ENCODE results near the gene MSI2.

The MSI2 gene

DNA sequence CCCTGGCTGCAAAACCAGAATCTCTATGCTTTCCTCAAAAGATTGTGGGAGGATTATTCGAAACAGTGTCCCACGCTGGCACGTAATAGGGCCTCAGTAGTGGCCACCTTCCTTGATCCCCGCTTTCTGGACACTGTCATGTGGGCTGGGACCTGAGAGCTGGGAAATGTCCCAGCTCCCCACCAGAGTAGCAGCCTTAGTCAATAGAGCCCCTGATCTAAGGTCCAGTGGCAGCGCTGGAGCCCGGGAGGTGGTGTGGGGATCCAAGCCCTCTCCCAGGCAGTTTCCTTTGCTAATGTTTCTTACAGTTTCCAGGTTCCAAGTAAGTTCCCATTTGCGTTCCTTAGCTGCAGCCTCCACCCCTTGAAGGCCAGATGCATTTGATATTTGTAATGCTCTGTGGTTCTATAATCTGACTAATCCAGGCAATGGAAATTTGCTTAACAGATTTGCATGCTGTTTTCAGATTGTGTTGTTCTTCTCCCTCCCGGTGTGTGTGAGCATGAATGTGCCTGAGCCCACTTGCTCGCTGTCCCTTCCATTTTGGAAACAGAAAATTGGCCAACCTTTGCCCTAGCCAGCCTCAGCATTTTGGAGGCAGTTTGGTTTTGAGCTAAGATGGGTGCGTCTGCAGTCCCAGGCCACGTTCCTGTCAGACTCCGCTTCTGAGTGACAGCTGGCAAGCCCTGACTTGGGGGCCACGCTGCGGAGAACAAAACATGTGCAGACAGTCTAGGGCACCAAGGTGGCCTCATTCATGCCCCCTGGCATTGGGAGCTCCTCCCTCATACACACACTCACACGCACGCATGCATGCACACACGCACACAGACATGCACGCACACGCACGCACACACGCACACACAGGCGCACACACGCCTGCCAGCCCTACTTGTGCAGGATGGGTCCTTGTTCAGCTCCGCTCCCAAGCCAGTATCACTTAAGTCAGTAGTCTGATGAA, 419.4 kb downstream of the MSI2 start:
- Histone ChIP-seq H3K27ac (ENCODE audit: low read depth, low read length, poor library complexity, severe bottlenecking) (no peak overlapping the region), H3K9me3 (ENCODE audit: low read length) (no peaks in the 10 kb centered on the region), H3K4me2 (ENCODE audit: low read length) (no peak overlapping the region), H3K4me1 (ENCODE audit: insufficient read depth, low read length, severe bottlenecking) (peaks cover 20% of the 10 kb centered on the region), H3K36me3 (ENCODE audit: insufficient read depth, low read length) (peaks cover 68% of the 10 kb centered on the region), H3K4me3 (ENCODE audit: low read depth, low read length, poor library complexity, severe bottlenecking) (no peak overlapping the region), H3K9ac (ENCODE audit: low read length) (no peak overlapping the region), H2AFZ (ENCODE audit: low read length) (no peak overlapping the region), H3K27me3 (ENCODE audit: insufficient read depth, low read length) (no peaks in the 10 kb centered on the region), H3F3A (ENCODE audit: insufficient read depth, low read length) (no peaks in the 10 kb centered on the region), H3K79me2 (ENCODE audit: insufficient read depth, low read length) (no peaks in the 10 kb centered on the region), H3K9me2 (ENCODE audit: low read depth, low read length) (no peaks in the 10 kb centered on the region), H4K20me1 (ENCODE audit: insufficient read depth, low read length) (no peaks in the 10 kb centered on the region)
- TF ChIP-seq EZH2 (IDR thresholded peaks at IDR 0.05; ENCODE audit: borderline replicate concordance, low read length), result no peak
- TF ChIP-seq, protein P1, sequence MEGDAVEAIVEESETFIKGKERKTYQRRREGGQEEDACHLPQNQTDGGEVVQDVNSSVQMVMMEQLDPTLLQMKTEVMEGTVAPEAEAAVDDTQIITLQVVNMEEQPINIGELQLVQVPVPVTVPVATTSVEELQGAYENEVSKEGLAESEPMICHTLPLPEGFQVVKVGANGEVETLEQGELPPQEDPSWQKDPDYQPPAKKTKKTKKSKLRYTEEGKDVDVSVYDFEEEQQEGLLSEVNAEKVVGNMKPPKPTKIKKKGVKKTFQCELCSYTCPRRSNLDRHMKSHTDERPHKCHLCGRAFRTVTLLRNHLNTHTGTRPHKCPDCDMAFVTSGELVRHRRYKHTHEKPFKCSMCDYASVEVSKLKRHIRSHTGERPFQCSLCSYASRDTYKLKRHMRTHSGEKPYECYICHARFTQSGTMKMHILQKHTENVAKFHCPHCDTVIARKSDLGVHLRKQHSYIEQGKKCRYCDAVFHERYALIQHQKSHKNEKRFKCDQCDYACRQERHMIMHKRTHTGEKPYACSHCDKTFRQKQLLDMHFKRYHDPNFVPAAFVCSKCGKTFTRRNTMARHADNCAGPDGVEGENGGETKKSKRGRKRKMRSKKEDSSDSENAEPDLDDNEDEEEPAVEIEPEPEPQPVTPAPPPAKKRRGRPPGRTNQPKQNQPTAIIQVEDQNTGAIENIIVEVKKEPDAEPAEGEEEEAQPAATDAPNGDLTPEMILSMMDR (IDR thresholded peaks at IDR 0.05; ENCODE audit: low read length), result no peak

DNA sequence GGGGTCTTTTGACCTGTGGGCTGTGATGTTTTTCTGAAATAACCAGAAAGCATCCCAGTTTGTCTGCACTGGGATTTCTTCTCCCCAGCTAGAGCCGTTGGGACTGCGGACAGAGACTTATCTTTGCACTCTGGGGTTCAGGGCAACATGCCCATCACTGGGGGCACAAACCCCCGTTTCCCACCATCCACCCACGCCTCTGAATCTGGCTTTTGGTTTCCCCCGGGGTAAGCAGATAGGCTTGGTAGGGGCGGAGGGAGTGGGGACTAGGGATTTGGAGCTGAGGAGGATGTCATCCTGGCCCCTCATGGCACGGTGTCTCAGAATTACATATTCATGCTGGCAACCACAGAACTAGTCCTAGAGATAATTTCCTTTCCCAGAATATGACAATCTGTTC, 420.2 kb downstream of the MSI2 start:
- H3K4me2 ChIP-seq (ENCODE audit: low read length), result no peak overlapping the region
- no peaks in the 10 kb centered on the region for H3K9me3 ChIP-seq (ENCODE audit: low read length)
- H3K9ac ChIP-seq (ENCODE audit: low read length), result no peak overlapping the region
- H3K27me3 ChIP-seq (ENCODE audit: insufficient read depth, low read length), result no peaks in the 10 kb centered on the region
- no peaks in the 10 kb centered on the region for H3K79me2 ChIP-seq (ENCODE audit: insufficient read depth, low read length)
- H3K9me2 ChIP-seq (ENCODE audit: low read depth, low read length), result no peaks in the 10 kb centered on the region
- TF ChIP-seq, protein P1 (IDR thresholded peaks at IDR 0.05; ENCODE audit: low read length), result no peak
- no peak for TF ChIP-seq EZH2 (IDR thresholded peaks at IDR 0.05; ENCODE audit: borderline replicate concordance, low read length)
- H3K4me1 ChIP-seq (ENCODE audit: insufficient read depth, low read length, severe bottlenecking), result peaks cover 13% of the 10 kb centered on the region
- H3F3A ChIP-seq (ENCODE audit: insufficient read depth, low read length), result no peaks in the 10 kb centered on the region
- peaks cover 68% of the 10 kb centered on the region for H3K36me3 ChIP-seq (ENCODE audit: insufficient read depth, low read length)
- no peak overlapping the region for H3K27ac ChIP-seq (ENCODE audit: low read depth, low read length, poor library complexity, severe bottlenecking)
- H4K20me1 ChIP-seq (ENCODE audit: insufficient read depth, low read length), result no peaks in the 10 kb centered on the region
- no peak overlapping the region for H3K4me3 ChIP-seq (ENCODE audit: low read depth, low read length, poor library complexity, severe bottlenecking)
- H2AFZ ChIP-seq (ENCODE audit: low read length), result no peak overlapping the region

DNA sequence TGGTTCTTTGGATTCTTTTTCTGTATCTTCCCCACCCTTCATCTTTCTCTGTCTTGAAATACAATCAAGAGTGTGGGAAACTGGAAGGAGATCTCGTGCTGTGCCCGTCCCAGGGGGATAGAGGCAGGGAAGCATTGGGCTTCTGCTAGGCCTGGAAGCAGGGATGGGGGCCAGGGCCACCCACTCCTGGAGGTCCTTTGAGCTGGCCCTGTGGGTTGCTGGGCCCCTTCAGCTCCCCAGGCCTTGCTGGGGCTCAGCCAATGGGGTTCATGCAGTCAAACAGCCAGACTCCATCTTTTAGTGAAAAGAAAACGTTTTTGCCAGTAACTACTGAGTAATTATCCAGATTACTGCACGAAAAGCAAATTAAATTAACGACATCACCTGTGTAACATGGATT, 421.0 kb downstream of the MSI2 start:
- H3K36me3 ChIP-seq (ENCODE audit: insufficient read depth, low read length), result peaks cover 64% of the 10 kb centered on the region
- H3K4me2 ChIP-seq (ENCODE audit: low read length), result no peak overlapping the region
- H4K20me1 ChIP-seq (ENCODE audit: insufficient read depth, low read length), result no peaks in the 10 kb centered on the region
- TF ChIP-seq EZH2 (IDR thresholded peaks at IDR 0.05; ENCODE audit: borderline replicate concordance, low read length), result no peak
- TF ChIP-seq, protein P1 (IDR thresholded peaks at IDR 0.05; ENCODE audit: low read length), result no peak
- H3K4me1 ChIP-seq (ENCODE audit: insufficient read depth, low read length, severe bottlenecking), result peaks cover 5% of the 10 kb centered on the region
- no peaks in the 10 kb centered on the region for H3K9me3 ChIP-seq (ENCODE audit: low read length)
- H2AFZ ChIP-seq (ENCODE audit: low read length), result no peak overlapping the region
- H3K9ac ChIP-seq (ENCODE audit: low read length), result no peak overlapping the region
- H3K79me2 ChIP-seq (ENCODE audit: insufficient read depth, low read length), result no peaks in the 10 kb centered on the region
- no peaks in the 10 kb centered on the region for H3F3A ChIP-seq (ENCODE audit: insufficient read depth, low read length)
- no peak overlapping the region for H3K4me3 ChIP-seq (ENCODE audit: low read depth, low read length, poor library complexity, severe bottlenecking)
- H3K9me2 ChIP-seq (ENCODE audit: low read depth, low read length), result no peaks in the 10 kb centered on the region
- H3K27ac ChIP-seq (ENCODE audit: low read depth, low read length, poor library complexity, severe bottlenecking), result no peak overlapping the region
- no peaks in the 10 kb centered on the region for H3K27me3 ChIP-seq (ENCODE audit: insufficient read depth, low read length)
